Stimulated activated naive CD8-positive, alpha-beta T cell treated with anti-CD3 and anti-CD28 coated beads, Interleukin-15, amount 100 ng/mL, for 72 hours (primary cell): ENCODE data around the gene SCLT1.

Experiments
- ATAC-seq: fragments of 150-1000 bp; cut with Tn5 transposase; 2 replicates; pipeline ENCODE4 v1.10.0; 2021; ENCODE audit warnings: mild to moderate bottlenecking, moderate library complexity
- DNase-seq, 2 donors: peaks; one replicate each; pipeline ENCODE4 v3.0.0; 2021 to 2022
- H3K27ac Mint-ChIP-seq, 2 donors: one replicate each; pipeline ENCODE4 v1.8.0; 2022; ENCODE audit warnings: mild to moderate bottlenecking in 2 of 2, mixed read lengths in 2 of 2, moderate library complexity in 2 of 2
- H3K27me3 Mint-ChIP-seq: one replicate; pipeline ENCODE4 v1.8.0; 2022; ENCODE audit warnings: mixed read lengths
- H3K4me1 Mint-ChIP-seq: one replicate; pipeline ENCODE4 v1.8.0; 2022; ENCODE audit warnings: mild to moderate bottlenecking, mixed read lengths
- H3K4me3 Mint-ChIP-seq, 2 donors: one replicate each; pipeline ENCODE4 v1.8.0; 2022; ENCODE audit warnings: mild to moderate bottlenecking in 2 of 2, mixed read lengths in 2 of 2, moderate library complexity in 1 of 2
- H3K9me3 Mint-ChIP-seq, 2 donors: one replicate each; pipeline ENCODE4 v1.8.0; 2022; ENCODE audit warnings: mixed read lengths in 2 of 2

Gene SCLT1

DNA sequence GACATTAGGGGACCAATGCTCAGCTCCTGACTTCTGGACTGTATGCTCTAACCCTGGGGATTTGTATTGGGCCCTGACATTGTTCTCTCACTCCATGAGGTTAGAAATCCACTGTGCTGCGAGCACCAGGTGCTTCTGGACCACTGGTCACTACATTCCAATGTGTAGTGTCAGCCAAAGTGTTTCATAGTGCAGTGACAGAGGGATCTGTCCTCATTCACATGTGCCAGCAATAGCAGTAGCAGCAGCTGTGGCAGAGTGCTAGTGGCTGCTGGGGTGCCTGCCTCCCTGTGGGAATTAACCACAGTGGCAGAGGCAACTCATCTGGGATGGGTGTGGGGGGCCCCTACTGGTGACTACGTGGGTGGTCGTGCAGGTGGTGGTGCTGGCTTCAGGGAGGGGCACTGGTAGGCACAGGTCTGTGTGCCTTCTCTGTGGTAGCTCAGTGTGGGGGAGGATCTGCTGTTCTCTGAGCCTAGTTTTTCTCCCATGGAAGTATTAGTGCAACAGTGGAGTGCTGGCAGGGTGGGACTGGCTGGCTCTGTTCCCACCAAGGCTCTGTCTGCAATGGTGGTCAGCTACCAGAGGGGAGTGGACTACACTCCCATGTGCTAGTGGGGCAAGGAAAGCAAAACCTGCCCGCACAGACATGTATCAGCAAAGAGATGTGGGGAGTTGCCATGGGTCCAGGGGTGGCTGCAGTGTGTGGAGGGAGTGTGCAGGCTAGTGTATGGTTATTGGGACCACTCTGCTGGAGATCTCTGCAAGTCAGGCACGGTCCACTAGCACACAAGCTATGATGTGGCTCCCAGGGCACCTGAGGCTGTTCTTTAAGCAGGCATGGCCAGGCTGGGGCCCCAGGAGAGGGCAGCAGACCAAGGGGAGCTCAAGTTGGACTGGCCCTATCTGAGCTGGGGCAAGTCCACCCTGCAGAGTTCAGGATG, 78.5 kb downstream of the SCLT1 start:
- Mint-ChIP-seq H3K27me3 (no peaks in the 10 kb centered on the region), H3K4me1 (no peaks in the 10 kb centered on the region), H3K4me3 (no peak overlapping the region), H3K27ac (no peak overlapping the region), H3K9me3 (peaks cover 49 to 69% of the 10 kb centered on the region in 2 donors)
- DNase-seq (no peak), ATAC-seq (no peak)

DNA sequence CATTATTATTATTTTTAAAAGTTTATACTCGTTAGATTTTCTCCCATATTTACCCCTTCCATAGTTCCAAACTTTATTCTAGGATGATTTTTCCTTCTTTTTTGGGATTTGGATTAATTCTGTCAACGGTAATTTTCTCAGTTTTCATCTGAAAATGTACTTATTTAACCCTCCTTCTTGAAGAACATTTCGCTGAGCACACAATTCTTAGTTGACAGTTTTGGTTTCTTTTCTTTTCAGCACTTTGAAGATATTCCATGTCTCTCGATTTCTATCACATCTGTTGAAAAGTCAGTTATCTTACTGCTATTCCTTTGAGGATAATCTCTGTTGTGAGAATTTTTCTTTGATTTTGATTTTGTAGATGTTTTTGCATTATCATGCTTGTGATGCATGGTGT, 85.2 kb downstream of the SCLT1 start:
- DNase-seq: no peak
- peaks cover 48 to 49% of the 10 kb centered on the region in 2 donors for H3K9me3 Mint-ChIP-seq
- H3K4me1 Mint-ChIP-seq: no peaks in the 10 kb centered on the region
- no peaks in the 10 kb centered on the region for H3K27me3 Mint-ChIP-seq
- no peak overlapping the region for H3K4me3 Mint-ChIP-seq
- no peak overlapping the region for H3K27ac Mint-ChIP-seq
- no peak for ATAC-seq

DNA sequence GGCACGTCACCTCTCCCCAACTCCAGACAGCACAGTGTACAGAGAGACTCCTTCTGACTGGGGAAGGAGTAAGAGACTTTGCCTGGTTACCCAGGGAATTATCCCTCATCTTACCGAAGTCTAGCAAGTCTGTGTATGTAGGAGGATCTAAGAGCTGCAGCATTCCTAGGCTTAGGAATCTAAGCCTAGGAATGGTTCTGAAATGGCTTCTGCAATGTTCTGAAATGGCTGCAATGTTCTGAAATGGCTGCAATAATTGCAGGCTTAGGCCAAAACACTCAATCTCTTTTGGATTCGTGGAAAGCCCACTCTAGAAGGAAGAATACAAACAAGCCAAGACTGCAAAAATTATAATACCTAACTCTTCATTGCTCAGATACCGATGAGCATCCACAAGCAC, 106.4 kb downstream of the SCLT1 start:
- Mint-ChIP-seq H3K4me1 (no peaks in the 10 kb centered on the region), H3K27ac (no peak overlapping the region), H3K4me3 (no peak overlapping the region), H3K9me3 (peaks cover 0 to 4% of the 10 kb centered on the region in 2 donors), H3K27me3 (no peaks in the 10 kb centered on the region)
- DNase-seq (no peak), ATAC-seq (no peak)

DNA sequence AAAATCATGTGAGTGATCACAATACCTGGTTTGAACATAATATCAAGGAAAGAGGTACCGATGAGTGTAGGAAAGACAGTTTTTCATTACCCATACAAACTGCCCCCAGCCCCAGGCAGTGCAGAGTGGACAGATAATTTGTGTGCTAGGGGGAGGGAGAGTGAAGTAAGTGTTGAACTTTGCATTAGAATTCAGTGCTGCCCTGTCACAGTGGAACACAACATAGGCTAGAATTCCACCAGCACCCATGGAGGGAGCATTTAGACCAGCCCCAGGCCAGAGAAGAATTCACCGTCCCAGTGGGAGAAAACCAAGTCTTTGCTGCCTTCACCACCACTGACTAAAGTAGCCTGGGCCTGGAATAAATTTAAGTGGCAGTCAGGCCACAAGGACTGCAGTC, 107.3 kb downstream of the SCLT1 start:
- Mint-ChIP-seq H3K9me3 (peaks cover 0 to 4% of the 10 kb centered on the region in 2 donors), H3K4me1 (no peaks in the 10 kb centered on the region), H3K27ac (no peak overlapping the region), H3K27me3 (no peaks in the 10 kb centered on the region), H3K4me3 (no peak overlapping the region)
- DNase-seq: no peak
- ATAC-seq: no peak

DNA sequence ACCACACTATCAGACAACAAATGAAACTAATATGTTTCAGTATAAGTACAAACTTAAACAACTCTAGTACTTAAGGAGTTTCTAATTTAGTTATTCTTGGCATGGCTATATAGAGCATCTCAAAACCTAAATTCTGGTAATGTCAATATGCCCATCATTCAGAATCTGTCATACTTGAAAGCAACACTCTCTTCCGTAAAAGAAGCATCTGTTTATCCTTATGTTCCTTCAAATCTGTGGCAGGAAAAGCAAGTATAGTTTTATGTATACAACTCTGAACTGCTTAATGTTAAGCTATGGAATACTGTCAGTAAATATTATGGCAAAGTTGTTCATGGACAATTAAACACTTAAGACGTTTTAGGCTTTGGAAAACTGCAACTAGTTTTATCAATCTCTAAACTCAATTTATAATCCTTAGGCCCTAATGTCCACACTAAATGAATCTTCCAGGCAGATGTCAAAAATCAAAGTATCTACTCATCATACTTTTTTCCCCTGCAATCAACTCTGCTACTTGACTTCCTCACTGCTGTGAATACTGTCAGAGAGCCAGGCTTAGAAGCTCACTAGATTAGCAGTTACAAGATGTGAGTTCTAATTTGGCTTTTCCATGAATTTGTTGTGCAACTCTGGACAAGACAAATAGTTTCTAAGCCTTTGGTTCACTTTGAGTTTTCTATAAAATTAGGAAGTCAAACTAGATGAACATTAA, 109.4 kb downstream of the SCLT1 start:
- ATAC-seq: no peak
- H3K27me3 Mint-ChIP-seq: no peaks in the 10 kb centered on the region
- H3K9me3 Mint-ChIP-seq: no peaks in the 10 kb centered on the region
- H3K4me3 Mint-ChIP-seq: no peak overlapping the region
- DNase-seq: no peak
- H3K27ac Mint-ChIP-seq: no peak overlapping the region
- no peaks in the 10 kb centered on the region for H3K4me1 Mint-ChIP-seq

DNA sequence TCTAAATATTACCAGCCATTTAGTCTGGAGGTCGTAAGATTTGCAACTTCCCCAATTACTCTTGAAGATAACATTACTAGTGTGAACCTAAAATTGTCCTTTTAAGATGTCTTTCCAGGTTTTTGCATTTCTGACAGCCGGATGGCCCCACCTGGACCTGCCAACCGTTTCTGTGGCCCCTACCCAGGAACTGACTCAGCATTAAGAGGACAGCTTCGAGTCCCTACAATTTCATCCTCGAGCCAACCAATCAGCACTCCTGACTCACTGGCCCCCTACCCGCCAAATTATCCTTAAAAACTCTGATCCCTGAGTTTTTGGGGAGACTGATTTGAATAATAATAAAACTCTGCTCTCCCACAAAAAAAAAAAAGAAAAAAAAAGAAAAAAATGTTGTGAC, 112.0 kb downstream of the SCLT1 start:
- DNase-seq (no peak), ATAC-seq (no peak)
- H3K27me3 Mint-ChIP-seq: no peaks in the 10 kb centered on the region
- H3K4me1 Mint-ChIP-seq: no peaks in the 10 kb centered on the region
- H3K27ac Mint-ChIP-seq: no peak overlapping the region
- H3K9me3 Mint-ChIP-seq: no peaks in the 10 kb centered on the region
- H3K4me3 Mint-ChIP-seq: no peak overlapping the region

DNA sequence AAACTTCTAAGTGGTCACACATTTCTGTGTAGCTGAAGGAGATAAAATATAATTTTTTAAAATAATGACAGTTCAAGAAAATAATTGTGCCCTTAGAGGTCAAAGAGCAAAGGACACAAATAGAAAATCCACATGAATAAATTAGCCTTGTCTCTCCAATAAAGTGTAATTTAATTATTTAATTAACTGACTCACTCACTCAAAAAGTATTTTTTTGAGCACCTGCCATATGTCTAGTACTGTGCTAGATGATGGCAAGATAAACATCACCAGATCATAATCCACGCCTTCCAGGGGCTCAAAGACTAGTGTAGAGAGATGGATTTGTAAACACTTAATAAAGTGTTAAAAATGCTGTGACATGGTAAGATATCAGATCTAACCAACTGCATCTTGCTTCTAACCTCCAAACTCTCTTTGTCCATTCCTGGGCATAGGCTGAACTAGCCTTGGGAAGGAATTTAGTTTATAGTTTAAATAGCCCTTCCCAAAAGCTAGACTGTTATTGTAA, 112.5 kb downstream of the SCLT1 start:
- Mint-ChIP-seq H3K4me1 (no peaks in the 10 kb centered on the region), H3K4me3 (no peak overlapping the region), H3K9me3 (no peaks in the 10 kb centered on the region), H3K27me3 (no peaks in the 10 kb centered on the region), H3K27ac (no peak overlapping the region)
- DNase-seq: no peak
- no peak for ATAC-seq

DNA sequence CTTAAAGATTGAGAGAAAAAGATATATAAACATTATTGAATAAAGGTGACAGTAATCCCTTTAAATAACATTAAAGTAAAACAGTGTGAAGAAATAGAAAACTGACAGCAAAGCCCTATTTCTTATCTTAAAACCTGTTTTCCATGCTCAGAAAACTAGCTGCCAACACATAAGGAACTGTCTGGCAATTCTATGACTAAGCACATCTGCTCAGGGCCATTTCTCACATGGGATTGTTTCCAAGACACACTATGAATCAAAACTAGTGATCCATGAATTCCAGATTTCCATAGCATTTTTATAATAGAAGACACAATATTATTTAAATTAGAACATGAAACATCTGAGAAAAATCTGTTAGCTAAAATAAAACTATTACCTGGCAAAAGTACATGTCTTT, 113.4 kb downstream of the SCLT1 start:
- Mint-ChIP-seq H3K4me3 (no peak overlapping the region), H3K27me3 (no peaks in the 10 kb centered on the region), H3K27ac (no peak overlapping the region), H3K4me1 (no peaks in the 10 kb centered on the region), H3K9me3 (no peaks in the 10 kb centered on the region)
- no peak for ATAC-seq
- DNase-seq: no peak

DNA sequence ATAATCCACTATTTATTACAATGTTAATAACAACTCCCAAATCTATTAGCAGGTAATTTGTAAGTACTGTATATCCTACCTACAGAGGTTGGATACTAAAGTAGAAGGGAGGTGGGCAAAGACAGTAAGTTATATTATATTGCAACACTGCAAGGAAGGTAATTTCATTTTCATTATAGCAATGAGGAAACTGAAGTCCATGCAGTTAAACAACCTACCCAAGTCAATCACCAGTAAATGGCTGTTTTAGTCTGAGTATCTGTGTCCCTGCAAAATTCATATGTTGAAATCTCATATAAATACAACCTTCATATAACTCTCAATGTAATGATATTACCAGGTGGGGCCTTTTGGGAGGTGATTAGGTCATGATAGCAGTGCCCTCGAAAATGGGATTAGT, 114.4 kb downstream of the SCLT1 start:
- Mint-ChIP-seq H3K4me1 (no peaks in the 10 kb centered on the region), H3K9me3 (no peaks in the 10 kb centered on the region), H3K27me3 (no peaks in the 10 kb centered on the region), H3K27ac (no peak overlapping the region), H3K4me3 (no peak overlapping the region)
- no peak for DNase-seq
- no peak for ATAC-seq

DNA sequence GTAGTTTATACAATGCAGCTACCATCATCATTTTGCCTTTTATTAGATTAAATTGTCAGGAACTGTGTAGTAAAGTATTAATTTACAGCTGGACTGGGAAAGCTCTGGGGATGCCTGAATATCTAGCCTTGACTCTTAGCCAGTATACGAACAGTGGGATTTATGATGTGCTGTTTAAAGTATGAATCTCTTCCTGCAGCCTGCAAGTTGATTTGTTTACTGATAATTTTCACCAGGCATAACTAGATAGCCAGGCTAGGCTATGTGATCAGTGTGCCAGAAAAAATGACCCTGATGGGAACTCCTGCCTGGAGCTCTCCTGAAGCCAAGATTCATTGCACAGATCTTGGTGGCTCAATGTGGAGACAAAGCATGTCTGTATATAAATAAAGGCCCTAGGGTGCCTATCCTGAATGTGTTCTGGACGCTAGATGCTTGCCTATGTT, 119.2 kb downstream of the SCLT1 start:
- no peaks in the 10 kb centered on the region for H3K27me3 Mint-ChIP-seq
- H3K9me3 Mint-ChIP-seq: no peaks in the 10 kb centered on the region
- DNase-seq: no peak
- ATAC-seq: no peak
- H3K4me1 Mint-ChIP-seq: no peaks in the 10 kb centered on the region
- no peak overlapping the region for H3K4me3 Mint-ChIP-seq
- no peak overlapping the region for H3K27ac Mint-ChIP-seq

DNA sequence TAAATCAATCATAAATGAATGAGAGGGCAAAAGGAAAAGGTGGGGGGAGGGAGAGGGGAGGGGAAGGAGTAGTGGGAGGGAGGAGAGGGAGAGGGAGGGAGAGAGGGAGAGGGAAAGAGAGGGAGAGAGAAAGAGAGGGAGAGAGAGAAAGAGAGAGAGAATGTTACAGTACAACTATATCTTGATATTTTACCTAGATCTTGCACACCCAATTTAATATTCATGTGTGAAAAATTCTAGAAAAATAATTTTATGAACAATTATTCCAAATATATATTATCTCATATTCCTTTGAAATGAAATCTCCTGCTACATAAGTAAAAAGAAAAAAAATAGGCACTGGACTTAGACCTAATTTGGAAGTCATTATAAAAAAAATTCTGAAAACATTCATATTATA, 120.0 kb downstream of the SCLT1 start:
- ATAC-seq: no peak
- no peak overlapping the region for H3K27ac Mint-ChIP-seq
- no peak for DNase-seq
- H3K4me1 Mint-ChIP-seq: no peaks in the 10 kb centered on the region
- H3K27me3 Mint-ChIP-seq: no peaks in the 10 kb centered on the region
- H3K9me3 Mint-ChIP-seq: no peaks in the 10 kb centered on the region
- no peak overlapping the region for H3K4me3 Mint-ChIP-seq

DNA sequence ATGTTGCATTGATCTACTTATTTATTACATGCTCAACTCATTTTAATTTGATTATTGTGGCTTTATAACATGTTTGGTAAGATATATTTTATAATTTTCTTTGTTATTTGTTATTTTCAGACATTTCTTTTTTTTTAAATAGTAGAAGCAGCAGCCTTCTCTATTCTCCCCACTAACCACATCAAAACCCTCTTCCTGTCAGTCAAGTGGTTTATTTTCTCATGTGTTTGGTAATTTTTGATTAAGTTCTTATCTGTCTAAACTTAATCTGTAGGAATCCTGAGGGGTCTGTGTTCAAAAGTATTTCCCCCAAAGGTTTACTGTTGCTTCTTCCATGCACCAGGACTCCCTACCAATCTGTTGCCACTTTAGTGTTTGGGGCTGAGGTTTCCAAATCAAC, 131.9 kb downstream of the SCLT1 start:
- no peak for DNase-seq
- no peak for ATAC-seq
- H3K9me3 Mint-ChIP-seq: no peaks in the 10 kb centered on the region
- no peaks in the 10 kb centered on the region for H3K27me3 Mint-ChIP-seq
- no peak overlapping the region for H3K27ac Mint-ChIP-seq
- H3K4me3 Mint-ChIP-seq: no peak overlapping the region
- H3K4me1 Mint-ChIP-seq: peaks cover 7% of the 10 kb centered on the region

DNA sequence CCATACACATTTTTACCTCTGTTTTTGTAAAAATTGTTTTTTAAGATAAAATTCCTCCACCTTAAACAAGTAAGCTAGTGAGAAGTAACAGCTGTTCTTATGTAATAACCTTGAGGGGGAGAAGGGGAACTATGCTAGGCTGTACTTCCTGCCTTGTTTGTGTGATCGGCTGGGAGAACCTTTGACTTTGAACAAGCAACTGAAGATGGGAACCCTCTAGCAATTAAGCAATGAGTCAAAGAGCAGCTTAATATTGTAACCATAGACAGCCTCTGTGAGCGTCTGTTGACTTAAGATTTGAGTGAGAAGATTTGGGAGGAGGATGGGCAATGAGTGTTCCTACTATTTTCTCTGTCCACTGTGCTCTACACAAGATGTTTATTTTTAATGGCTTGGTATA, 135.1 kb downstream of the SCLT1 start:
- ATAC-seq (no peak), DNase-seq (no peak)
- Mint-ChIP-seq H3K27ac (no peak overlapping the region), H3K9me3 (no peaks in the 10 kb centered on the region), H3K27me3 (no peaks in the 10 kb centered on the region), H3K4me3 (no peak overlapping the region), H3K4me1 (peaks cover 7% of the 10 kb centered on the region)

DNA sequence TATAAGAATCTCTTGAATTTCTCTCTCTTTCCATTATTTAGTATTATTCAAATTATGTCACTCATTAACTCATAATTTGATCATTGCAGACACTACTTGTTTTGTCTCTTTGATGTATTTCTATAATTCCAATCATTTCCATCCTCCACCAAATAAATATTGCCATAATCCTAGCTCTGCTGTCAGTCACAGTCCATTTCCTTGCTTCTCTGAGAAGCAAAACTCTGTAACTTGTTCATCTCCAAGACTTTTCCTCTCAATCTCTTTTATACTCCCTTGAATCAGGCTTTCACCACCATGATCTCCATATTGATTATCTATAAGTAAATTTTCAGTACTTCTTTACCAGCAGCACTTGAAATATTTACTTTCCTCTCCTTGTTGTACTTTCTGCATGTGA, 135.9 kb downstream of the SCLT1 start:
- no peak for ATAC-seq
- H3K27me3 Mint-ChIP-seq: no peaks in the 10 kb centered on the region
- no peak for DNase-seq
- H3K4me3 Mint-ChIP-seq: no peak overlapping the region
- no peaks in the 10 kb centered on the region for H3K9me3 Mint-ChIP-seq
- no peak overlapping the region for H3K27ac Mint-ChIP-seq
- H3K4me1 Mint-ChIP-seq: peaks cover 3% of the 10 kb centered on the region

DNA sequence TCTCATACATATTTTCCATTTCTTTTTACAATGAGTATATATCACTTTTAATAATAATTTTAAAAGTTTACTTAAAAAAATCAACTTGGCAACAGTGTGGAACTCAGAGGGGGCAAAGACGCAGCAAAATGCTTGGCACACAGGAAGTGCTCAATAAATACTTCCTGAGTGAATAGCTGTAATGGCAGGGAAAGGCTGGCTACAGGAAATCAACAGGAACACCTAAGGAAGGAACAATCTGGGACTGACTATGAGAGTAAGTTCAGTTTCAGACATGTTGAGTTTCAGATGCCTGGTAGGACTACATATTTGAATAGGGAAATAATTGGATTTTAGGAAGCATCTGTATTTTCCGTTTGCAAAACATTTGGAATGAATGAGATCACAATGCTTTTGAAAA, 137.6 kb downstream of the SCLT1 start:
- no peaks in the 10 kb centered on the region for H3K27me3 Mint-ChIP-seq
- H3K4me1 Mint-ChIP-seq: no peaks in the 10 kb centered on the region
- no peak for DNase-seq
- no peak for ATAC-seq
- no peak overlapping the region for H3K4me3 Mint-ChIP-seq
- H3K9me3 Mint-ChIP-seq: no peaks in the 10 kb centered on the region
- H3K27ac Mint-ChIP-seq: no peak overlapping the region

DNA sequence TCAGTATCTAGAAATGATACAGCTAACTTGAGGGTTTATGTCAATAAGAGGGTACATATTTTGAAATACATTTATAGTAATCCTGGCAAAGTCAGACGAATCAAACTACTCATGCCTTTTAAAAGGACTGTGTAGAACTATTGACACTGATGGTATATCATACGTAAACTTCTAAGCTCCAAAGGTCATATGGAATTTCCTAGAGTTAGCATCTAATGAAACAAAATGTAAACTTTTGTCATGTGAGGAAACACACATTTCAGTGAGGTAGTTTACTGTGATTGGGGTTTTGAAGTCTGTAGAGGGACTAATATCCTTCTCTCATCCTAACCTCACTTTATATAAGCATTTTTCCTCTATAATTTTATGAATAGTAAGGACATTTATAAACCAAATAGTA, 138.4 kb downstream of the SCLT1 start:
- Mint-ChIP-seq H3K27ac (no peak overlapping the region), H3K4me1 (no peaks in the 10 kb centered on the region), H3K4me3 (no peak overlapping the region), H3K9me3 (no peaks in the 10 kb centered on the region), H3K27me3 (no peaks in the 10 kb centered on the region)
- DNase-seq (no peak), ATAC-seq (no peak)
